Neutrophil (primary cell): ENCODE data around the gene DUOXA2.

ENCODE experiments used
- H3K27ac ChIP-seq: fragments of 200-600 bp; sonication (generic); 2 replicates; pipeline ENCODE4 v1.5.1; 2016; ENCODE audit warnings: mild to moderate bottlenecking, moderate library complexity
- H3K27me3 ChIP-seq: fragments of 200-600 bp; sonication (generic); 2 replicates; pipeline ENCODE4 v1.6.0; 2016; ENCODE audit warnings: mild to moderate bottlenecking
- H3K36me3 ChIP-seq: fragments of 200-600 bp; sonication (generic); 2 replicates; pipeline ENCODE4 v1.5.1; 2017
- H3K4me1 ChIP-seq, 2 experiments: fragments of 200-600 bp in 1 of 2; sonication (generic) in 1 of 2; 1 replicate in 1 of 2; 2 replicates in 1 of 2; pipeline versions ENCODE4 v1.5.1 to v1.6.1; 2013 to 2016; ENCODE audit warnings: low read depth in 1 of 2, low read length in 1 of 2, mild to moderate bottlenecking in 1 of 2, moderate library complexity in 1 of 2; ENCODE audit not compliant: control insufficient read depth in 1 of 2, insufficient read depth in 1 of 2
- H3K4me3 ChIP-seq, 2 experiments: fragments of 200-600 bp in 1 of 2; sonication (generic) in 1 of 2; 1 replicate in 1 of 2; 2 replicates in 1 of 2; pipeline ENCODE4 v1.5.1; 2013 to 2016; ENCODE audit warnings: low read depth in 1 of 2, low read length in 1 of 2, mild to moderate bottlenecking in 1 of 2, moderate library complexity in 1 of 2
- H3K9me3 ChIP-seq: fragments of 200-600 bp; sonication (generic); 2 replicates; pipeline ENCODE4 v1.5.1; 2016
- CTCF ChIP-seq: fragments of 200-600 bp; sonication (generic); IDR thresholded peaks from 2 replicates; pipeline ENCODE4 v1.5.1; 2016; ENCODE audit warnings: antibody characterized with exemption

Gene DUOXA2

GRCh38 chr15:45112143-45112590 is 2.0 kb upstream of the DUOXA2 start:
- no peak overlapping the region for H3K27ac ChIP-seq
- H3K4me1 ChIP-seq: peaks cover 10 to 23% of the 10 kb centered on the region in 2 experiments
- H3K9me3 ChIP-seq: no peaks in the 10 kb centered on the region
- TF ChIP-seq CTCF: no peak
- no peak overlapping the region for H3K4me3 ChIP-seq
- H3K36me3 ChIP-seq: no peaks in the 10 kb centered on the region
- peaks cover 95% of the 10 kb centered on the region for H3K27me3 ChIP-seq

- Histone ChIP-seq H3K4me3 (no peak overlapping the region), H3K4me1 (peaks cover 15 to 28% of the 10 kb centered on the region in 2 experiments), H3K27ac (no peak overlapping the region), H3K36me3 (no peaks in the 10 kb centered on the region), H3K9me3 (no peaks in the 10 kb centered on the region), H3K27me3 (peaks cover 98% of the 10 kb centered on the region)
- TF ChIP-seq CTCF: no peak
These were observed 1.3 kb upstream of the DUOXA2 start for GRCh38 chr15:45112591-45113379.

- TF ChIP-seq CTCF: no peak
- no peak overlapping the region for H3K4me3 ChIP-seq
- peaks cover 17 to 33% of the 10 kb centered on the region in 2 experiments for H3K4me1 ChIP-seq
- H3K36me3 ChIP-seq: no peaks in the 10 kb centered on the region
- peaks cover 98% of the 10 kb centered on the region for H3K27me3 ChIP-seq
- H3K9me3 ChIP-seq: no peaks in the 10 kb centered on the region
- no peak overlapping the region for H3K27ac ChIP-seq
These were observed 641 bp upstream of the DUOXA2 start for GRCh38 chr15:45113380-45113990.

DNA sequence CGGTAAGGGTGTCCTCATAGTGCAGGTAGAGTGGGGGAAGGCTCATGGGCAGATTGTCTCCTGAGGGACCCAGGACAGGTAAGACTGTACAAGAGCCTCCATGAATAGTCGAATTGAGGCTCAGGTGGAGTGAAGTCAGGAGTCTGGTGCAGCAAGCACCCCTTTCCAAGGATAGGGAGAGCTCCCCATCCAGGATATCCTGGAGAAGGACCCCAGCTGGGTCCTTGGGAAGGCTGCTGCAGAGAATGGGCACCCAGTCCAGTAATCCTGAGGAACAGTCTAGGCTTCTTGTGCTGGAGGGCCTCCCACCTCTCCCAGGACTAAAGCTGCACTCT is 592 bp downstream of the DUOXA2 start:
- no peak overlapping the region for H3K4me3 ChIP-seq

DNA sequence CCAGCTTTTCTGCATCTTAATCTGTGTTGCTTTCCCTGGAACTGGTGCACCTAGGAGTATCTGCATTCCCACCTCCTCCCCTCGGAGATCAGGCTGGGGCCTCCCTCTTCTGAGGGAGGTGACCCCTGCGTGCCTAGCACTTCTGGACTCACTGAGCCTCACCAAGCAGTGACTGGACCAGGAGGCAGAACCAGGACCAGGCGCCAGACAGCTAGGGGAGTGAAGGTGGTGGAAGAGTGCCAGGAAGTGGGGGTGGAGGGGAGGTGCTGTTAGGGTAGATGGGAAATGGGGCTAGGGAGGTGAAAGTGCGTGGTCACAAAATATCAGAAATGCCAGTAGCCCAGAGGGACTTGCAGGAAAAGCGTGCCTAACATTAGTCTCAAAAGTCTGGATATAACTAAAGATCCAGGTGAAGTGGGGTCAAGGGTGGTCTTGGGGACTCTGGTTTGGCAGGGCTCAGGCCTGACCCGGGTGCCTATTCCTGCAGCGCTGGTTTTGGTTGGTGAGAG is 1.2 kb downstream of the DUOXA2 start:
- Histone ChIP-seq H3K9me3 (no peaks in the 10 kb centered on the region), H3K27me3 (peaks cover 95% of the 10 kb centered on the region), H3K4me1 (peaks cover 17 to 33% of the 10 kb centered on the region in 2 experiments), H3K4me3 (no peak overlapping the region), H3K36me3 (no peaks in the 10 kb centered on the region), H3K27ac (no peak overlapping the region)
- no peak for TF ChIP-seq CTCF

More for the DNA sequence above, 592 bp downstream of the DUOXA2 start:
- H3K27ac ChIP-seq: no peak overlapping the region
- H3K36me3 ChIP-seq: no peaks in the 10 kb centered on the region
- H3K27me3 ChIP-seq: peaks cover 95% of the 10 kb centered on the region
- H3K9me3 ChIP-seq: no peaks in the 10 kb centered on the region
- no peak for TF ChIP-seq CTCF
- H3K4me1 ChIP-seq: peaks cover 17 to 33% of the 10 kb centered on the region in 2 experiments
